GM18505 (cell line): ENCODE data around the gene TVP23B.

Experiments
- ATAC-seq: cut with Tn5 transposase; IDR thresholded peaks from one replicate; pipeline ENCODE4 v1.9.1; 2021; ENCODE audit not compliant: unreplicated experiment
- POLR2A ChIP-seq: IDR thresholded peaks from 4 replicates; pipeline ENCODE4 v1.6.1; 2011; ENCODE audit warnings: borderline replicate concordance; ENCODE audit not compliant: insufficient read depth, insufficient read length; ENCODE audit errors: extremely low read depth

The TVP23B gene

GRCh38 chr17:18855831-18856569, 75.0 kb downstream of the TVP23B start:
- ATAC-seq = peak; percentile 56
- peak; percentile 86 for TF ChIP-seq POLR2A
